Adipocyte (in vitro differentiated cells): Measurements from ENCODE around the gene RFTN2.
A peak's percentile ranks its signal among the peaks of the same experiment; 100 is the strongest.

Source experiments
- DNase-seq: peaks from one replicate; pipeline ENCODE4 v3.0.0-alpha.2; 2015; ENCODE audit warnings: low read depth
- H3K27me3 ChIP-seq: replicated peaks from 2 replicates; pipeline ENCODE4 v1.7.0; 2013; ENCODE audit warnings: mild to moderate bottlenecking, low read length, moderate library complexity; ENCODE audit not compliant: control insufficient read depth, insufficient read depth
- H3K36me3 ChIP-seq: 2 replicates; pipeline ENCODE4 v1.7.0; 2013; ENCODE audit warnings: low read length, mild to moderate bottlenecking, moderate library complexity; ENCODE audit not compliant: control insufficient read depth, insufficient read depth, severe bottlenecking
- H3K4me1 ChIP-seq: 2 replicates; pipeline ENCODE4 v1.7.0; 2013; ENCODE audit warnings: mild to moderate bottlenecking, low read length, moderate library complexity; ENCODE audit not compliant: control insufficient read depth, insufficient read depth
- H3K4me3 ChIP-seq: 2 replicates; pipeline ENCODE4 v1.7.0; 2013; ENCODE audit warnings: mild to moderate bottlenecking, low read length, moderate library complexity
- H3K9ac ChIP-seq: 2 replicates; pipeline ENCODE4 v1.7.0; 2013; ENCODE audit warnings: mild to moderate bottlenecking, low read length, moderate library complexity
- H3K9me3 ChIP-seq: 2 replicates; pipeline ENCODE4 v1.7.0; 2013; ENCODE audit warnings: mild to moderate bottlenecking, low read length, moderate library complexity; ENCODE audit not compliant: control insufficient read depth

The RFTN2 gene

DNA sequence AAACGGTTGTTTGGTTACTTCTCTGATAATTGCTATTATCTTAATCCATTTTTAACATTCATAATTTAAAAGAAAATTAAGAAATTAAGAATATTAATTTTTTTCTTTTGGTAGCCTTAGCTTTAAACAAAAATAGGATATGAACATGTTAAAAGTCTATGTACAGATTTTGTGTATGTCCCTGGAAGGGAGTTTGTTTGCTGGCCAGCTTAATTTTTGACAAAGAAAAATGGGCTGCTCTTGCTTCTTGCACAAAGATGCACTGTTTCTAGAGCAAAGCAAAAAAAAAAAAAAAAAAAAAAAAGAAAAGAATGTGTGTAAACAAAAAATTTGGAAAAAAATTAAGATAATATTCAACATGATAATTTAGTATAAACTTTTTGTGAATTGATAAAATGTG, 1.3 kb downstream of the RFTN2 start:
- Histone ChIP-seq H3K4me3 (peak overlapping the region; percentile 87), H3K27me3 (no peaks in the 10 kb centered on the region), H3K9me3 (no peaks in the 10 kb centered on the region), H3K36me3 (no peaks in the 10 kb centered on the region), H3K9ac (peak overlapping the region; percentile 87), H3K4me1 (peaks cover 26% of the 10 kb centered on the region)
- peak; percentile 36 for DNase-seq

DNA sequence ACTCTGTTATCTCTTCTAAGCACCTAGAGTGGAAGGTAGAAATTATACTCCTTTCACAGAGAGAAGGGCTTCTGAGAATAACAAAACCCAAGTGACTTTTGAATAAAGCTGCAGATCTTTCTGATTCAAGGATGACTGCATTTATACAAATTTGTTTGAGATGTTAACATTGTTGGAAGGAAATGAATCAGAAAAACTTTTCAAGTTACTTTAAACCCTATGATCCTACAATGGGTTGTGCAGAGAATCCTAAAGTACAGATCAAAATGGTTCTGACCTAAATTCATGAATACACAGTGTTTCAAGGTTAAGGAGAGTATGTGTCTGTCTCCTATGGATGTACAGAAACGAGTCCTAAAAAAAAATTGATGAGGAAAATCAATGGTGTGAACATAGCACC, 1.8 kb downstream of the RFTN2 start:
- no peaks in the 10 kb centered on the region for H3K36me3 ChIP-seq
- H3K9ac ChIP-seq, result peak overlapping the region; percentile 87
- no peaks in the 10 kb centered on the region for H3K9me3 ChIP-seq
- peak overlapping the region; percentile 87 for H3K4me3 ChIP-seq
- DNase-seq, result peak; percentile 18
- H3K27me3 ChIP-seq, result no peaks in the 10 kb centered on the region
- H3K4me1 ChIP-seq, result peaks cover 26% of the 10 kb centered on the region

DNA sequence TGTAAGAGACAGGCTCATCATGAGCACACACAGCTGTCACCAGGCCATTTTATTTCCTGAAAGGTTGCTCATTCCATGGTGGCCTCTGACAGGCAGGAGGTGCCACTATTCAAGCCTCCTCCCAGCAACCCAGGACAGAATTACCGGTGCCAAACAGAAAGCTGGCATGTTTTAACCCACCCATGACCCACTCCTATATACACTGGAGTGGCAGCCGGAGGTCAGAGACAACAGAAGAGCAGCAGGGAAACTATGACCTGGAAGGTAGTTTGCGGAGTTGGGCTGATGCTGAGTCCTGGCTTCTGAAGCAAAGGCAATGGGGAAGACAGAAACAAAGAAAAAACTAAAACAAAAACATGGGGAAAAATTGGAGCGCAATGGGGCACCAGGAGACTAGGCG, 2.3 kb downstream of the RFTN2 start:
- H3K9ac ChIP-seq, result no peak overlapping the region
- H3K27me3 ChIP-seq, result no peaks in the 10 kb centered on the region
- peak overlapping the region; percentile 87 for H3K4me3 ChIP-seq
- no peaks in the 10 kb centered on the region for H3K36me3 ChIP-seq
- H3K4me1 ChIP-seq, result peaks cover 26% of the 10 kb centered on the region
- no peak for DNase-seq
- no peaks in the 10 kb centered on the region for H3K9me3 ChIP-seq

DNA sequence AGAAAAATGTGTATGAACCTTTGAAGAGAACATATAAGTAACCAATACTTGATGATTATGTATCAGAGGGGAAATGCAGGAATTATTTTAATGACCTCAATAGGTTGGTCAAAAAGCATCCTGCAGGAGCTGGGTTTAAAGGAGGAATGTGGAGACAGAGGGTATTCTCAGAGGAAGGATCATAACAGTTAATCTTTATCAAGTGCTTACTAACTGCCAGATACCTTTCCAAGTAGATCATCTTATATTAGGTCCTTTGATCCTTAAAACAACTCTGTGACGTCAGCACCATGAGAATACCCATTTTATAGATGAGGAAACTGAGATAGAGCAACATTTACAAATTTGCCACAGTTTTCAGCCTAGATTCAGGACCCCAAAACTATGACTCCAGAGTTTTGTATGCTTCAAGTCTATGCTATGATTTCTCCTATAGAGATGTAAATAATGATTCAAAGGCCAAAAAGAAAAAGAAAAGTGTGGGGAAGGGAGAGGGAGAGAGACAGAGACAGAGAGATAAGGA, 3.0 kb downstream of the RFTN2 start:
- DNase-seq, result no peak
- H3K9me3 ChIP-seq, result no peaks in the 10 kb centered on the region
- no peaks in the 10 kb centered on the region for H3K36me3 ChIP-seq
- no peak overlapping the region for H3K4me3 ChIP-seq
- H3K27me3 ChIP-seq, result no peaks in the 10 kb centered on the region
- H3K9ac ChIP-seq, result no peak overlapping the region
- peaks cover 22% of the 10 kb centered on the region for H3K4me1 ChIP-seq

DNA sequence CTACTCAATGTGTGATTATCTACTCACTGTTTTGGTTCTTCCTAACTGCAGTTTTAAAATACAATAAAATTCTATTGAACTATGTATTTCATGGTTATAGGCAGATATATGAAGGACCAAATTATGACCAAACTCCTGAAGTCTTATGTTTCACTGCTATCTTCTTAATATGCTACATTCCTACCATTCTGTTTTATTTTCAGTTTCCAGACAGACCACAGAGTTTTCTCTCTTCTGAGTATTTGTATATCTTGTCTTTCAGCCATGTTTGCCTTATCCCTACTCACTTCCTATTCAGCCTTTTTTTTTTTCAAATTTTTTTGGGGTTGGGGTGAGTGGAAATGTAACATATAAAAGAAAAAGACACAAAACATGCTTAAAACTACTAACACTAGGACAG, 6.3 kb downstream of the RFTN2 start:
- no peak for DNase-seq
- no peak overlapping the region for H3K9ac ChIP-seq

DNA sequence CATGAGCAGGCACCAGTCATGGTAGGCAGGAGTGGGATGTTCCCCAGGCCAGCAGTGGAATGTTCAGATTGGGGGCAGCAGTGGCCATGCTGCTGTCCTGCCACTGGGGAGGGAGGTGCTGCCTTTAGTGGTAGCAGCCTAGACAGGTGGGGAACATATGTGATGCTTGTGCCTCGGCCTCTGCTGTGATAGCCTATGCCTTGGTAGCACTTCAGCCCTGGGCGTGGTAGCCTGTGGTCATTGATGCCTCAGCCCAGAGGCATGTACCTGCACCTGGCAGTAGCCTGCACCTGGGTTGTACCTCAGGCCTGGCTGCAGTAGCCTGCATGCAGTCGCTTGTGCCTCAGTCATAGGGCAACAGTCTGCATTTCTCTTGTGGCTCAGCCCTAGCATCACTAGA, 7.1 kb downstream of the RFTN2 start:
- Histone ChIP-seq H3K9ac (no peak overlapping the region), H3K27me3 (no peaks in the 10 kb centered on the region), H3K4me3 (no peak overlapping the region), H3K9me3 (peaks cover 9% of the 10 kb centered on the region), H3K4me1 (peaks cover 5% of the 10 kb centered on the region), H3K36me3 (no peaks in the 10 kb centered on the region)
- DNase-seq, result no peak

More for the DNA sequence above, 6.3 kb downstream of the RFTN2 start:
- H3K4me1 ChIP-seq, result peaks cover 10% of the 10 kb centered on the region
- H3K9me3 ChIP-seq, result peaks cover 9% of the 10 kb centered on the region
- H3K4me3 ChIP-seq, result no peak overlapping the region
- H3K36me3 ChIP-seq, result no peaks in the 10 kb centered on the region
- no peaks in the 10 kb centered on the region for H3K27me3 ChIP-seq

DNA sequence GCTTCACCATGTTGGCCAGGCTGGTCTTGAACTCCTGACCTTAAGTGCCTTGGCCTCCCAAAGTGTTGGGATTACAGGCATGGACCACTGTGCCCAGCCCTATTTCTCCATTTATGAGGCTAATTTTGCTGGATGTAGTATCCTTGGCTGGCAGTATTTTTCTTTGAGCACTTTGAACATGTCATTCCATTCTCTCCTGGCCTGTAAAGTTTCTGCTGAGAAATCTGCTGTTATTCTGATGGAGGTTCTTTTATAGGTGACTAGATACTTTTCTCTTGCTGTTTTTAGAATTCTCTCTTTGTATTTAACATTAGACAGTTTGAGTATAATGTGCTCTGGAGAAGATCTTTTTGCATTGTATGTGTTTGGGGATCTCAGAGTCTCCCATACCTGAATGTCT, 9.1 kb downstream of the RFTN2 start:
- no peaks in the 10 kb centered on the region for H3K36me3 ChIP-seq
- H3K9ac ChIP-seq, result no peak overlapping the region
- no peak for DNase-seq
- H3K4me1 ChIP-seq, result no peaks in the 10 kb centered on the region
- H3K9me3 ChIP-seq, result peaks cover 9% of the 10 kb centered on the region
- H3K4me3 ChIP-seq, result no peak overlapping the region
- no peaks in the 10 kb centered on the region for H3K27me3 ChIP-seq

DNA sequence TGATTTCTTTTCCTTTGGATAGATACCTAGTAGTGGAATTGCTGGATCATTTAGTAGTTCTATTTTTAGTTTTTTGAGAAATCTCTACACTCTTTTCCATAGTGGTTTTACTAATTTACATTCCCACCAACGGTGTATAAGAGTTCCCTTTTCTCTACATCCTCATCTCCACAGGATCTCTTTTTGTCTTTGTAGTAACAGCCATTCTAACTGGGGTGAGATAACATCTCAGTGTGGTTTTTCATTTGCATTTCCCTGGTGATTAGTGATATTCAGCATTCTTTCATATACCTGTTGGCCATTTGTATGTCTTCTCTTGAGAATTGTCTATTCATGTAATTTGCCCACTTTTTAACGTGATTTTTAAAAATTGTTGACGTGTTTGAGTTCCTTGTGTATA, 13.8 kb downstream of the RFTN2 start:
- no peak for DNase-seq
- no peaks in the 10 kb centered on the region for H3K4me1 ChIP-seq
- peaks cover 6% of the 10 kb centered on the region for H3K9me3 ChIP-seq
- no peaks in the 10 kb centered on the region for H3K36me3 ChIP-seq
- H3K27me3 ChIP-seq, result no peaks in the 10 kb centered on the region
- no peak overlapping the region for H3K4me3 ChIP-seq
- H3K9ac ChIP-seq, result no peak overlapping the region

DNA sequence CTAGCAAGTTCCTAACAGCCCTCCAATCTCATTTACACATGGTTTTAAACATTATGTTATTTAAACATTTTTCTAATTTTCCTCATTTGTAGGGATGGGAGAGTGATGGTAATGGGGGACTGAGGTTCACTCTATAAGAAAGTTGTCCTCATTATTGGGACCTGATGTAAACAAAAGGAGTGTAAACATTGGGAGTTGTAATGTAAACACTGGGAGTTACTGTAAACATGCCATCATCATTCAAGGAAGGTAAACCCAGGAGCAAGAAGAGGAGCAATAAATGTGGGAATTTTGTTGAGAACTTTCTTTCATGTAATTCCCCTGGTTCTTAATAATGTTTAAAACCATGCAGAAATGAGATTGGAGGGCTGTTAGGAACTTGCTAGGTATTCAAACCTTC, 17.8 kb downstream of the RFTN2 start:
- Histone ChIP-seq H3K36me3 (no peaks in the 10 kb centered on the region), H3K4me1 (no peaks in the 10 kb centered on the region), H3K9me3 (no peaks in the 10 kb centered on the region), H3K27me3 (no peaks in the 10 kb centered on the region), H3K9ac (no peak overlapping the region), H3K4me3 (no peak overlapping the region)
- no peak for DNase-seq

DNA sequence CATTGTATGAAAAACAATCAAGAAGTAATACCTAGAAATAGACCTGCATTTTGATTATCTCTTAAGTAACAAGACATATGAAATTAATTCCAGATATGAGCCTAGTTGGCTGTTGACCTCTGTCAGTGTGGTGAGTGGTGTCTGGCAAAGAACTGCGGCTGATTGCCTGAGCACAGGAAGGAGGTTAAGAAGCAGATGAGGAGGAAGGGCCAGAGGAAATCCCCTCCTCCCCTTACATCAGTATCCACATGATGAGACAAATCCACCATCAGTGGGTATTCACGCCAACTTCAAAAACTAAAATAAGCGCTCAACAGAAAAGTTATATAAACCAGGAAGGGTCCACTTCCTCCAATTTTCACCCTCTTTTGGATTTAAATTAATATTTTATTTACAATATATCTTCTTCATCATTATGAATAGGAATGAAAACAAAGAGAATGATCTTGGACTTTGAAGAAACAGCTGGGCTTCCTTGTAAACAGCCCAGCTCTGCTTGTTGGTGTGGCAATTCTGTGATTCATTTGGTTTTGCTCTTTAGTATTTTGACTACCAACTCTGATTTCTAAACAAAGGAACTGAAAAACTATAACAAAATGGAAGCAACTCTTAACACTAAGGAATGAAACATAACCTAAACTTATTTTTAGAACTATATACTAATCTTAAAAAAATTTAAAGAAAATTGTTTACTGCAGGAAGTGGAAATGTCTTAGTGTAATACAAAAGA, 27.3 kb downstream of the RFTN2 start:
- Histone ChIP-seq H3K4me1 (peaks cover 16% of the 10 kb centered on the region), H3K9me3 (no peaks in the 10 kb centered on the region), H3K36me3 (peaks cover 26% of the 10 kb centered on the region), H3K4me3 (no peak overlapping the region), H3K27me3 (no peaks in the 10 kb centered on the region), H3K9ac (no peak overlapping the region)
- peak; percentile 50 for DNase-seq

DNA sequence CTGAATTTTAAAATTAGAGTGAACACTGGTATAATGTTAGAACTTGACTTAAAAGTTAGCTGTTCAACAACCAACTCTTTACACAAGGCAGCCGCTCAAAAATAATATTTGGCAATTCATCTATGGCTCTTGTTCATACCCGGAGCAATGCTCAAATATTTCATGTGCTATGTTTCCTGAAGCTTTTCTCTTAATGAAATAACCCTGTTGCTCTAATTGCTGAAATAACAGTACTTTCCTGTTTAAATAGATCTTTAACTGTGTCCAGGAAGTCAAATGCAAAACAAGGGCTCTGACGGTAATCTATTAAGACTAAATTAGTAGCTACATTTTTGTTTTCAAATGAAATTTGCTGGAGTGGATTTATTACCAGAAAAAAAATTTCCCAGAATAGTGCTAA, 33.7 kb downstream of the RFTN2 start:
- H3K9ac ChIP-seq, result no peak overlapping the region
- peaks cover 37% of the 10 kb centered on the region for H3K36me3 ChIP-seq
- H3K4me3 ChIP-seq, result no peak overlapping the region
- H3K4me1 ChIP-seq, result no peaks in the 10 kb centered on the region
- H3K27me3 ChIP-seq, result no peaks in the 10 kb centered on the region
- DNase-seq, result no peak
- no peaks in the 10 kb centered on the region for H3K9me3 ChIP-seq
